H1 (cell line): ENCODE data around the gene LRRC4C. TPM values are rescaled to one million over a fixed set of nuclear protein-coding genes. Genes with fewer than 3 reads are reported as not detected.

Source experiments
- CTCF ChIA-PET: fragments of 300-600 bp; sonication (Branson Sonifier 250); formaldehyde crosslinking; loops from one replicate; lab custom pipeline; 2021; ENCODE audit not compliant: partially characterized antibody; lab: Charles Lee
- POLR2A ChIA-PET: fragments of 300-600 bp; sonication (Branson Sonifier 250); formaldehyde crosslinking; loops from one replicate; lab custom pipeline; 2021; ENCODE audit warnings: inconsistent platforms; ENCODE audit not compliant: partially characterized antibody; lab: Charles Lee
- DNase-seq, 2 experiments: peaks; one replicate each; pipeline versions ENCODE4 v3.0.0 to v3.0.0-alpha.2; 2010 to 2022; ENCODE audit warnings: low spot score in 2 of 2, low read depth in 1 of 2, mixed read lengths in 1 of 2
- FAIRE-seq: peaks from 2 replicates; lab custom pipeline; 2011; peaks lifted over from hg19 to GRCh38; lab: Jason Lieb, UNC
- H2AFZ ChIP-seq: 2 replicates; pipeline ENCODE4 v1.8.1; 2012; ENCODE audit warnings: low read length, inconsistent platforms
- H2AK5ac ChIP-seq: 2 replicates; pipeline ENCODE4 v1.6.1; 2013; ENCODE audit warnings: low read depth, low read length
- H2BK120ac ChIP-seq: replicated peaks from 2 replicates; pipeline ENCODE3; 2013; ENCODE audit warnings: low read depth, low read length, inconsistent platforms
- H2BK12ac ChIP-seq: 2 replicates; pipeline ENCODE4 v1.6.1; 2013; ENCODE audit warnings: low read depth, low read length
- H2BK15ac ChIP-seq: 2 replicates; pipeline ENCODE4 v1.6.1; 2013; ENCODE audit warnings: low read length
- H2BK20ac ChIP-seq: 2 replicates; pipeline ENCODE4 v1.6.1; 2013; ENCODE audit warnings: low read length
- H2BK5ac ChIP-seq: 2 replicates; pipeline ENCODE4 v1.6.1; 2013; ENCODE audit warnings: low read depth, low read length
- H3K14ac ChIP-seq: 2 replicates; pipeline ENCODE4 v1.6.1; 2013; ENCODE audit warnings: inconsistent platforms; ENCODE audit not compliant: insufficient read length
- H3K18ac ChIP-seq: 2 replicates; pipeline ENCODE4 v1.6.1; 2013; ENCODE audit warnings: low read length; ENCODE audit errors: extremely low read depth
- H3K23ac ChIP-seq: 2 replicates; pipeline ENCODE4 v1.6.1; 2013; ENCODE audit warnings: inconsistent platforms; ENCODE audit not compliant: insufficient read length
- H3K23me2 ChIP-seq: 2 replicates; pipeline ENCODE4 v1.6.1; 2013; ENCODE audit warnings: low read depth, low read length
- H3K27ac ChIP-seq: 2 replicates; pipeline ENCODE4 v1.6.1; 2011; ENCODE audit warnings: low read depth, low read length, inconsistent platforms
- H3K27me3 ChIP-seq, 4 experiments: replicated peaks in 1 of 4; 1 replicate in 1 of 4; 2 replicates in 3 of 4; pipeline versions ENCODE4 v1.6.1 to v1.8.1; 2011 to 2013; ENCODE audit warnings: low read length in 3 of 4, mild to moderate bottlenecking in 3 of 4, inconsistent platforms in 2 of 4, mixed read lengths in 2 of 4, moderate library complexity in 1 of 4; ENCODE audit not compliant: control insufficient read depth in 3 of 4, insufficient read depth in 3 of 4; ENCODE audit errors: extremely low read depth in 1 of 4
- H3K36me3 ChIP-seq, 4 experiments: 2 replicates each; pipeline versions ENCODE4 v1.6.1 to v1.8.1; 2011 to 2013; ENCODE audit warnings: mild to moderate bottlenecking in 4 of 4, low read length in 3 of 4, moderate library complexity in 2 of 4, control low read depth in 1 of 4, inconsistent platforms in 1 of 4; ENCODE audit not compliant: insufficient read depth in 4 of 4, control insufficient read depth in 2 of 4
- H3K4ac ChIP-seq: replicated peaks from 2 replicates; pipeline ENCODE3; 2013; ENCODE audit warnings: low read length, low read depth, mixed read lengths, inconsistent platforms; ENCODE audit not compliant: insufficient read length
- H3K4me1 ChIP-seq, 4 experiments: replicated peaks in 1 of 4; 1 replicate in 1 of 4; 2 replicates in 3 of 4; pipeline versions ENCODE4 v1.6.1 to v1.8.1; 2011 to 2013; ENCODE audit warnings: low read length in 3 of 4, inconsistent platforms in 2 of 4, mixed read lengths in 1 of 4; ENCODE audit not compliant: insufficient read depth in 4 of 4, control insufficient read depth in 3 of 4
- H3K4me2 ChIP-seq, 2 experiments: 2 replicates each; pipeline versions ENCODE4 v1.6.1 to v1.8.1; 2011 to 2013; ENCODE audit warnings: low read depth in 2 of 2, low read length in 2 of 2, control low read depth in 1 of 2, inconsistent platforms in 1 of 2, mild to moderate bottlenecking in 1 of 2; ENCODE audit not compliant: insufficient read depth in 1 of 2
- H3K4me3 ChIP-seq, 4 experiments: fragments of 200-600, 300-600 bp in 1 of 4; sonication (generic), shearing (Covaris generic), sonication (Bioruptor Twin) in 1 of 4; 2 replicates each; pipeline versions ENCODE4 v1.5.1 to v1.8.1; 2011 to 2016; ENCODE audit warnings: low read length in 4 of 4, low read depth in 3 of 4, control low read depth in 2 of 4, inconsistent platforms in 2 of 4, mild to moderate bottlenecking in 2 of 4, mixed read lengths in 1 of 4, moderate library complexity in 1 of 4; ENCODE audit not compliant: insufficient read depth in 2 of 4; ENCODE audit errors: extremely low read depth in 1 of 4
- H3K56ac ChIP-seq: replicated peaks from 2 replicates; pipeline ENCODE3; 2013; ENCODE audit warnings: low read depth, mild to moderate bottlenecking, mixed read lengths, low read length, inconsistent platforms; ENCODE audit not compliant: insufficient read length
- H3K79me1 ChIP-seq: 2 replicates; pipeline ENCODE4 v1.6.1; 2013; ENCODE audit warnings: low read depth, low read length, control low read depth
- H3K79me2 ChIP-seq, 2 experiments: 2 replicates each; pipeline versions ENCODE4 v1.6.1 to v1.8.1; 2012 to 2013; ENCODE audit warnings: low read length in 2 of 2, mild to moderate bottlenecking in 2 of 2, inconsistent platforms in 1 of 2; ENCODE audit not compliant: insufficient read depth in 2 of 2, control insufficient read depth in 1 of 2
- H3K9ac ChIP-seq, 4 experiments: replicated peaks in 1 of 4; 1 replicate in 1 of 4; 2 replicates in 3 of 4; pipeline versions ENCODE4 v1.6.1 to v1.8.1; 2011 to 2013; ENCODE audit warnings: low read depth in 3 of 4, low read length in 3 of 4, control low read depth in 2 of 4, mild to moderate bottlenecking in 2 of 4, moderate library complexity in 2 of 4, inconsistent platforms in 1 of 4; ENCODE audit errors: extremely low read depth in 1 of 4
- H3K9me3 ChIP-seq, 2 experiments: 2 replicates each; pipeline versions ENCODE4 v1.6.1 to v1.8.1; 2012 to 2013; ENCODE audit warnings: mild to moderate bottlenecking in 2 of 2, moderate library complexity in 2 of 2, control low read depth in 1 of 2, inconsistent platforms in 1 of 2, low read depth in 1 of 2, low read length in 1 of 2, mixed read lengths in 1 of 2; ENCODE audit not compliant: insufficient read depth in 2 of 2
- H4K20me1 ChIP-seq, 2 experiments: replicated peaks in 1 of 2; 2 replicates each; pipeline versions ENCODE3 to v1.8.1; 2011 to 2013; ENCODE audit warnings: inconsistent platforms in 2 of 2, low read length in 2 of 2, mild to moderate bottlenecking in 1 of 2; ENCODE audit not compliant: insufficient read depth in 2 of 2, control insufficient read depth in 1 of 2
- H4K5ac ChIP-seq: 2 replicates; pipeline ENCODE4 v1.6.1; 2013; ENCODE audit warnings: low read length, low read depth, mixed read lengths, inconsistent platforms; ENCODE audit not compliant: insufficient read length
- H4K8ac ChIP-seq: 2 replicates; pipeline ENCODE4 v1.8.0; 2013; ENCODE audit warnings: mild to moderate bottlenecking, moderate library complexity, low read length, inconsistent platforms; ENCODE audit not compliant: insufficient read depth; ENCODE audit errors: extremely low read depth
- H4K91ac ChIP-seq: replicated peaks from 2 replicates; pipeline ENCODE3; 2013; ENCODE audit warnings: low read length, mixed read lengths, inconsistent platforms; ENCODE audit not compliant: insufficient read length
- BCL11A ChIP-seq, 2 experiments: IDR thresholded peaks; one replicate each; pipeline ENCODE4 v1.6.1; 2011; ENCODE audit warnings: low read depth in 2 of 2, low read length in 2 of 2, mild to moderate bottlenecking in 2 of 2
- CTCF ChIP-seq, 3 experiments: IDR thresholded peaks; 1 replicate in 2 of 3; 2 replicates in 1 of 3; pipeline versions ENCODE4 v1.5.1 to v1.6.1; 2011; ENCODE audit warnings: low read length in 3 of 3, mild to moderate bottlenecking in 3 of 3, inconsistent platforms in 2 of 3, low read depth in 1 of 3, moderate library complexity in 1 of 3; ENCODE audit not compliant: insufficient read depth in 1 of 3; ENCODE audit errors: control extremely low read depth in 1 of 3
- RAD21 ChIP-seq, 2 experiments: IDR thresholded peaks in 1 of 2; conservative IDR thresholded peaks in 1 of 2; 2 replicates each; pipeline ENCODE4 v1.6.1; 2011; ENCODE audit warnings: low read depth in 2 of 2, low read length in 2 of 2, improper control_type of control experiment in 1 of 2, inconsistent platforms in 1 of 2, mild to moderate bottlenecking in 1 of 2, moderate library complexity in 1 of 2
- WGBS, 2 experiments: shearing (Covaris generic) in 1 of 2; methylation state at CpG; one replicate each; pipeline versions ENCODE4 v1.1.6 to v1.1.7; 2013 to 2015; ENCODE audit warnings: low lambda C conversion rate in 2 of 2, mixed read lengths in 2 of 2, inconsistent platforms in 1 of 2, low coverage in 1 of 2, missing lambda C conversion rate in 1 of 2; ENCODE audit not compliant: insufficient replicate concordance in 2 of 2, insufficient coverage in 1 of 2, insufficient read length in 1 of 2; ENCODE audit errors: extremely low coverage in 1 of 2, missing lambda C conversion rate in 1 of 2; 5-methylcytosine and 5-hydroxymethylcytosine counted together
- polyA plus RNA-seq, 7 experiments: library from polyadenylated mRNA; depleted of rRNA in 3 of 7; stranded (reverse) in 5 of 7; unstranded in 2 of 7; fragments of >200 nt in 5 of 7; fragments of 200-250 nt in 2 of 7; gene quantifications; 1 replicate in 5 of 7; 2 replicates in 1 of 7; 4 replicates in 1 of 7; pipeline versions ENCODE4 v1.2.1 to v1.2.3, GENCODE V29; 2011 to 2013; ENCODE audit warnings: missing spikeins in 2 of 7, mixed read lengths in 2 of 7
- total RNA-seq: library from RNA; stranded (reverse); fragmentation: NEBNext Ultra II Directional; extraction: Animal tissue kit (Norgen Biotek cat#: 25700); gene quantifications from 2 replicates; pipeline ENCODE4 v1.2.1, GENCODE V29; 2021

Gene LRRC4C
- total and polyA plus RNA-seq, 2 of the 8 experiments (the other 6 are each of a cell fraction or from before 2014, with no cell fraction given): 0.23 to 2.2 TPM

GRCh38 chr11:40125054-40125453 is 1334.4 kb downstream of the LRRC4C start:
- Histone ChIP-seq H4K5ac (no peak overlapping the region), H3K27me3 (peaks cover 0 to 1% (median 0%) of the 10 kb centered on the region in 4 experiments; a peak in 1 of 7 replicates), H4K20me1 (no peaks in the 10 kb centered on the region), H3K9me3 (no peaks in the 10 kb centered on the region), H3K56ac (no peak overlapping the region), H3K14ac (no peak overlapping the region), H2BK20ac (no peak overlapping the region), H3K79me1 (no peaks in the 10 kb centered on the region), H2BK15ac (no peak overlapping the region), H3K18ac (no peak overlapping the region), H3K27ac (no peak overlapping the region), H3K4me3 (no peak overlapping the region), H3K23me2 (no peaks in the 10 kb centered on the region), H4K8ac (no peak overlapping the region), H2AK5ac (no peak overlapping the region), H4K91ac (no peak overlapping the region), H2BK120ac (no peak overlapping the region), H3K9ac (no peak overlapping the region), H3K79me2 (no peaks in the 10 kb centered on the region), H2AFZ (no peak overlapping the region), H3K4me1 (no peaks in the 10 kb centered on the region), H3K4ac (no peak overlapping the region), H2BK12ac (no peak overlapping the region), H2BK5ac (no peak overlapping the region), H3K23ac (no peak overlapping the region), H3K36me3 (no peaks in the 10 kb centered on the region), H3K4me2 (no peak overlapping the region)
- ChIA-PET POLR2A (no interaction called here), CTCF (interaction anchor here (0.6 to 4.5 kb wide), 23 partner anchors 10 to 1949 kb away, joined by 3 to 16 read pairs (median 3); no protein-coding TSS in a partner anchor)
- no peak for DNase-seq
- TF ChIP-seq RAD21 (IDR thresholded peaks at IDR 0.05 in 1 of 2, conservative IDR thresholded peaks at IDR 0.05 in 1 of 2; ENCODE audit: low read depth in 2 of 2, low read length in 2 of 2) (peak; percentile 84), CTCF (IDR thresholded peaks at IDR 0.05; ENCODE audit: control extremely low read depth in 1 of 3, insufficient read depth in 1 of 3, low read depth in 1 of 3, low read length in 3 of 3) (peak; percentile 39 to 58 (median 51)), BCL11A (IDR thresholded peaks at IDR 0.05; ENCODE audit: low read depth in 2 of 2, low read length in 2 of 2) (no peak)
- FAIRE-seq: no peak
- 67% methylated on average over 1 of the region's 1 CpG; no CpG with 5 or more reads in 1 of the 2 experiments for WGBS, 2 experiments
